Measurements from ENCODE around the gene BRAF.

DNA sequence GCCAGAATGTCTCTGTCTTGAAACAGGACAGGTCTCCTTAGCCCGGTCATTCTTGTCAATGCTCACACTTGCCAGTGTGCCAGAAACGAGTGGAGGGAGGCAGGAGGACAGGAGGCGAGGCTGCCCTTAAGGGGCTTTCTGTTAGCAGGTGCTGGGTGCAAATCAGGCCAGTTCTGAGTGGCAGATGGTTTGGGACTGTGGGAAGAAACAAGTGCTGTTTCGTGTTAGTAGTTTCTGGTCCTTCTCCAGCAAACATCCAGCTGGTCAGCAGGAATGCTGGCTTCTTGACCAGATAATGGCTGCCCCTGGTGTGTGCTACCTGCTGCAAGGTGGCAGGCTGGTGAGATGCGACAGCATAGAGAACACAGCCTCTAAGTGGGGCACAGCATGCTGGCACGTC is 236.4 kb downstream of the BRAF start:
- TF ChIP-seq EP300 (IDR thresholded peaks at IDR 0.05) (no peak), CTCF (IDR thresholded peaks at IDR 0.05) (no peak), POLR2AphosphoS5 (IDR thresholded peaks at IDR 0.05) (no peak), POLR2A (IDR thresholded peaks at IDR 0.05) (no peak)
